Osteoblast (primary cell): ENCODE data around the gene CA12. TPM values are rescaled to one million over a fixed set of nuclear protein-coding genes. Genes with fewer than 3 reads are reported as not detected.

Source experiments
- DNase-seq: peaks from one replicate; pipeline ENCODE4 v3.0.0; 2011; ENCODE audit warnings: low spot score, mixed read lengths; ENCODE audit not compliant: insufficient read length; ENCODE audit errors: missing footprints
- H2AFZ ChIP-seq: 2 replicates; pipeline ENCODE4 v1.6.0; 2011; ENCODE audit warnings: mild to moderate bottlenecking, low read length
- H3K27ac ChIP-seq: 2 replicates; pipeline ENCODE4 v1.5.1; 2011; ENCODE audit warnings: mild to moderate bottlenecking, low read depth, low read length, moderate library complexity
- H3K27me3 ChIP-seq: 2 replicates; pipeline ENCODE4 v1.6.0; 2012; ENCODE audit warnings: mild to moderate bottlenecking, control low read depth, inconsistent platforms, low read length, moderate library complexity; ENCODE audit not compliant: insufficient read depth
- H3K36me3 ChIP-seq: 2 replicates; pipeline ENCODE4 v1.5.1; 2011; ENCODE audit warnings: mild to moderate bottlenecking, low read length, control low read depth, moderate library complexity; ENCODE audit not compliant: insufficient read depth
- H3K4me1 ChIP-seq: 2 replicates; pipeline ENCODE4 v1.5.1; 2011; ENCODE audit warnings: mild to moderate bottlenecking, low read length, control low read depth, moderate library complexity; ENCODE audit not compliant: insufficient read depth
- H3K4me2 ChIP-seq: 2 replicates; pipeline ENCODE4 v1.6.0; 2011; ENCODE audit warnings: mild to moderate bottlenecking, low read length; ENCODE audit not compliant: insufficient read depth
- H3K4me3 ChIP-seq: fragments of 200-600 bp; sonication (generic); 3 replicates; pipeline ENCODE4 v1.5.1; 2012; ENCODE audit warnings: mild to moderate bottlenecking, low read length, inconsistent platforms; ENCODE audit not compliant: insufficient read depth
- H3K79me2 ChIP-seq: 2 replicates; pipeline ENCODE4 v1.6.0; 2012; ENCODE audit warnings: mild to moderate bottlenecking, low read length, control low read depth, inconsistent platforms; ENCODE audit not compliant: insufficient read depth
- H3K9me3 ChIP-seq: 2 replicates; pipeline ENCODE4 v1.5.1; 2011; ENCODE audit warnings: low read depth, low read length, control low read depth
- H4K20me1 ChIP-seq: 2 replicates; pipeline ENCODE4 v1.6.0; 2012; ENCODE audit warnings: mild to moderate bottlenecking, low read length, control low read depth; ENCODE audit not compliant: insufficient read depth
- CTCF ChIP-seq: IDR thresholded peaks from 2 replicates; pipeline ENCODE4 v1.5.1; 2011; ENCODE audit warnings: mild to moderate bottlenecking, low read depth, low read length, moderate library complexity; ENCODE audit errors: extremely low read depth
- total RNA-seq: library from RNA; depleted of rRNA; stranded (reverse); fragments of >200 nt; gene quantifications from 2 replicates; pipeline ENCODE4 v1.2.3, GENCODE V29; 2012

CA12 gene
- total RNA-seq, 1 donor = 107 TPM

- Histone ChIP-seq H2AFZ (peak overlapping the region; percentile 87), H3K27ac (peak overlapping the region; percentile 67), H3K4me3 (peak overlapping the region; percentile 76), H4K20me1 (no peaks in the 10 kb centered on the region), H3K4me1 (peaks cover 38% of the 10 kb centered on the region), H3K9me3 (no peaks in the 10 kb centered on the region), H3K4me2 (peak overlapping the region; percentile 91), H3K79me2 (peaks cover 61% of the 10 kb centered on the region), H3K27me3 (no peaks in the 10 kb centered on the region), H3K36me3 (no peaks in the 10 kb centered on the region)
- DNase-seq = no peak
- TF ChIP-seq CTCF = no peak
Measured at GRCh38 chr15:63380808-63381282, 801 bp downstream of the CA12 start.

- Histone ChIP-seq H3K79me2 (peaks cover 61% of the 10 kb centered on the region), H3K27ac (peak overlapping the region; percentile 67)
Measured at GRCh38 chr15:63380151-63380807, 1.4 kb downstream of the CA12 start.

GRCh38 chr15:63379492-63380150 lies 2.0 kb downstream of the CA12 start:
- Histone ChIP-seq H3K4me1 (peaks cover 50% of the 10 kb centered on the region), H3K79me2 (peaks cover 61% of the 10 kb centered on the region), H3K9me3 (no peaks in the 10 kb centered on the region), H3K36me3 (no peaks in the 10 kb centered on the region), H3K27me3 (no peaks in the 10 kb centered on the region), H2AFZ (peak overlapping the region; percentile 87), H4K20me1 (no peaks in the 10 kb centered on the region), H3K4me2 (peak overlapping the region; percentile 91), H3K27ac (peak overlapping the region; percentile 67), H3K4me3 (peak overlapping the region; percentile 76)
- no peak for DNase-seq
- TF ChIP-seq CTCF = no peak

More at GRCh38 chr15:63380151-63380807, 1.4 kb downstream of the CA12 start:
- TF ChIP-seq CTCF = no peak
- H3K36me3 ChIP-seq = no peaks in the 10 kb centered on the region
- H2AFZ ChIP-seq = peak overlapping the region; percentile 87
- no peaks in the 10 kb centered on the region for H4K20me1 ChIP-seq
- peak overlapping the region; percentile 91 for H3K4me2 ChIP-seq
- peak; percentile 73 for DNase-seq
- H3K9me3 ChIP-seq = no peaks in the 10 kb centered on the region
- peaks cover 43% of the 10 kb centered on the region for H3K4me1 ChIP-seq
- peak overlapping the region; percentile 76 for H3K4me3 ChIP-seq
- H3K27me3 ChIP-seq = no peaks in the 10 kb centered on the region

GRCh38 chr15:63378946-63379345 lies 2.7 kb downstream of the CA12 start:
- H3K27me3 ChIP-seq = no peaks in the 10 kb centered on the region
- DNase-seq = no peak
- no peaks in the 10 kb centered on the region for H4K20me1 ChIP-seq
- peak overlapping the region; percentile 91 for H3K4me2 ChIP-seq
- TF ChIP-seq CTCF = no peak
- peaks cover 66% of the 10 kb centered on the region for H3K79me2 ChIP-seq
- H3K9me3 ChIP-seq = no peaks in the 10 kb centered on the region
- H3K4me1 ChIP-seq = peaks cover 57% of the 10 kb centered on the region
- H3K4me3 ChIP-seq = no peak overlapping the region
- no peak overlapping the region for H2AFZ ChIP-seq
- no peak overlapping the region for H3K27ac ChIP-seq
- H3K36me3 ChIP-seq = no peaks in the 10 kb centered on the region
